Natural killer cell (primary cell): ENCODE data around the gene TBCCD1. TPM values are rescaled to one million over a fixed set of nuclear protein-coding genes. Genes with fewer than 3 reads are reported as not detected.

Experiments used
- ATAC-seq, 3 donors: fragments of 150-1000 bp in 2 of 3; fragments of 200-7000 bp in 1 of 3; cut with Tn5 transposase; 1 replicate in 1 of 3; 2 replicates in 2 of 3; pipeline ENCODE4 v1.10.0; 2021; ENCODE audit warnings: mild to moderate bottlenecking in 2 of 3, moderate library complexity in 2 of 3
- DNase-seq, 2 donors: peaks; one replicate each; pipeline versions ENCODE4 v3.0.0 to v3.0.0-alpha.2; 2013 to 2021; ENCODE audit warnings: mixed read lengths in 1 of 2
- H3K27ac ChIP-seq: one replicate; pipeline ENCODE4 v1.5.1; 2013; ENCODE audit warnings: mild to moderate bottlenecking, low read length
- H3K27me3 ChIP-seq: one replicate; pipeline ENCODE4 v1.6.1; 2013; ENCODE audit warnings: low read length; ENCODE audit not compliant: control insufficient read depth, insufficient read depth
- H3K36me3 ChIP-seq: one replicate; pipeline ENCODE4 v1.6.1; 2013; ENCODE audit warnings: low read length; ENCODE audit not compliant: control insufficient read depth, insufficient read depth
- H3K4me1 ChIP-seq: one replicate; pipeline ENCODE4 v1.6.1; 2013; ENCODE audit warnings: low read length; ENCODE audit not compliant: control insufficient read depth, insufficient read depth
- H3K4me3 ChIP-seq: one replicate; pipeline ENCODE4 v1.5.1; 2013; ENCODE audit warnings: low read length
- H3K9me3 ChIP-seq: one replicate; pipeline ENCODE4 v1.6.1; 2013; ENCODE audit warnings: low read length; ENCODE audit not compliant: control insufficient read depth, insufficient read depth
- H3K27ac Mint-ChIP-seq, 2 donors: one replicate each; pipeline ENCODE4 v1.8.0; 2022; ENCODE audit warnings: mild to moderate bottlenecking in 2 of 2, mixed read lengths in 2 of 2, moderate library complexity in 1 of 2
- H3K27me3 Mint-ChIP-seq, 2 donors: one replicate each; pipeline ENCODE4 v1.8.0; 2022; ENCODE audit warnings: low read depth in 2 of 2, mixed read lengths in 2 of 2
- H3K36me3 Mint-ChIP-seq: one replicate; pipeline ENCODE4 v1.8.0; 2022; ENCODE audit warnings: mixed read lengths
- H3K4me1 Mint-ChIP-seq, 2 donors: one replicate each; pipeline ENCODE4 v1.8.0; 2022; ENCODE audit warnings: mixed read lengths in 2 of 2
- H3K4me3 Mint-ChIP-seq: one replicate; pipeline ENCODE4 v1.8.0; 2022; ENCODE audit warnings: mild to moderate bottlenecking, moderate library complexity, mixed read lengths
- H3K9me3 Mint-ChIP-seq, 2 donors: one replicate each; pipeline ENCODE4 v1.8.0; 2022; ENCODE audit warnings: mixed read lengths in 2 of 2
- CTCF ChIP-seq: fragments of 200-600 bp; IDR thresholded peaks from one replicate; pipeline ENCODE4 v1.8.0; 2022; ENCODE audit warnings: antibody characterized with exemption
- WGBS: methylation state at CpG from one replicate; pipeline ENCODE4 v1.1.7; 2013; ENCODE audit warnings: missing lambda C conversion rate; ENCODE audit not compliant: insufficient coverage; 5-methylcytosine and 5-hydroxymethylcytosine counted together
- intact Hi-C: fragments of 100-400 bp; cut with micrococcal nuclease; formaldehyde crosslinking; loops from one replicate; pipeline ENCODE4 v1.14.2; 2022
- total RNA-seq, 4 donors: library from RNA; stranded (reverse); fragments of 120-200 nt in 1 of 4; gene quantifications; one replicate each; pipeline versions ENCODE4 v1.2.3 to v1.2.4, GENCODE V29; 2013 to 2022

TBCCD1 gene
- total RNA-seq, 3 donors from 2014 or later (not counting 1 experiment from before 2014, with no cell fraction given) = 16.8 to 23.0 (median 20.3) TPM

GRCh38 chr3:186612065-186612464 is 44.9 kb upstream of the TBCCD1 start:
- Mint-ChIP-seq H3K27me3 (peaks cover 25 to 40% of the 10 kb centered on the region in 2 donors), H3K36me3 (no peaks in the 10 kb centered on the region), H3K4me3 (no peak overlapping the region), H3K4me1 (peaks cover 10 to 13% of the 10 kb centered on the region in 2 donors), H3K27ac (no peak overlapping the region), H3K9me3 (no peaks in the 10 kb centered on the region)
- Histone ChIP-seq H3K36me3 (no peaks in the 10 kb centered on the region), H3K4me1 (peaks cover 12% of the 10 kb centered on the region), H3K27me3 (peaks cover 13% of the 10 kb centered on the region), H3K4me3 (no peak overlapping the region), H3K27ac (no peak overlapping the region), H3K9me3 (no peaks in the 10 kb centered on the region)
- 82% methylated on average over 5 of the region's 5 CpGs for WGBS
- ATAC-seq (no peak), DNase-seq (no peak)
- TF ChIP-seq CTCF = no peak
- intact Hi-C loops = no loop called here

DNA sequence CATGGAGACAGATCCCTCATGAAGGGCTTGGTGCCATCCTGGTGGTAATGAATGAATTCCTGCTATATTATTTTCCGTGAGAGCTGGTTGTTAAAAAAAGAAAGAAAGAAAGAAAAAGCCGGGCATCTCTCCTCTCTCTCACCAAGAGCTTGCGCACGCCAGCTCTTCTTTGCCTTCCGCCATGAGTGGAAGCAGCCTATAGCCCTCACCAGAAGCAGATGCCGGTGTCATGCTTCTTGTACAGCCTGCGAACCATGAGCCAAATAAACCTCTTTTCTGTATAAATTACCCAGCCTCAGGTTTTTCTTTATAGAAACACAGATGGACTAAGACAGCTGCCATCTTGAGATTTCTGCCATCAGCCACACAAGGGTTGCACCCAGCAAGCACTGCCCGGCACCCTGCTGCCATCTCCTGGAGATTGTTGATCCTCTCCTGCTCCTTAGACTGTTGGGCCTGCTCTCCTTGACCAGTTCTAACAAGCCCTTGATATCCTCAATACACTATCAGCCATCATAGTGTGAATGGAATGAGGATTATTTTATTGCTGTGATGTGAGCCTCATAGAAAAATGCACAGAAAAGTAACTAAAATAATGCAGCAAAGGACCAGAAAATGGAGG is 42.2 kb upstream of the TBCCD1 start:
- Mint-ChIP-seq H3K4me3 (no peak overlapping the region), H3K27me3 (peaks cover 13 to 36% of the 10 kb centered on the region in 2 donors), H3K4me1 (peaks cover 0 to 3% of the 10 kb centered on the region in 2 donors), H3K36me3 (no peaks in the 10 kb centered on the region), H3K27ac (no peak overlapping the region), H3K9me3 (no peaks in the 10 kb centered on the region)
- DNase-seq (no peak), ATAC-seq (no peak)
- 89% methylated on average over 7 of the region's 8 CpGs for WGBS
- peaks cover under 1% of the 10 kb centered on the region for H3K4me1 ChIP-seq
- H3K4me3 ChIP-seq = no peak overlapping the region
- H3K27ac ChIP-seq = no peak overlapping the region
- no peak for TF ChIP-seq CTCF
- intact Hi-C loops = no loop called here
- no peaks in the 10 kb centered on the region for H3K36me3 ChIP-seq
- no peaks in the 10 kb centered on the region for H3K9me3 ChIP-seq
- peaks cover 8% of the 10 kb centered on the region for H3K27me3 ChIP-seq

GRCh38 chr3:186608624-186609215 is 41.6 kb upstream of the TBCCD1 start:
- H3K4me1 ChIP-seq = no peaks in the 10 kb centered on the region
- no peak for DNase-seq
- Mint-ChIP-seq H3K4me3 (no peak overlapping the region), H3K36me3 (no peaks in the 10 kb centered on the region), H3K27ac (no peak overlapping the region), H3K4me1 (no peaks in the 10 kb centered on the region), H3K27me3 (peaks cover 12 to 30% of the 10 kb centered on the region in 2 donors), H3K9me3 (no peaks in the 10 kb centered on the region)
- no peaks in the 10 kb centered on the region for H3K9me3 ChIP-seq
- 90% methylated on average over 2 of the region's 2 CpGs for WGBS
- no peak for TF ChIP-seq CTCF
- H3K27me3 ChIP-seq = peaks cover 4% of the 10 kb centered on the region
- H3K27ac ChIP-seq = no peak overlapping the region
- H3K36me3 ChIP-seq = no peaks in the 10 kb centered on the region
- intact Hi-C loops = no loop called here
- no peak overlapping the region for H3K4me3 ChIP-seq
- no peak for ATAC-seq
